ENCODE results near the gene LRP1B. TPM values are rescaled to one million over a fixed set of nuclear protein-coding genes. Genes with fewer than 3 reads are reported as not detected.

LRP1B gene
- polyA plus RNA-seq, 1 of the 3 experiments (the other 2 are of a cell fraction): 0.28 TPM

- Histone ChIP-seq H4K20me1 (ENCODE audit: insufficient read depth) (no peaks in the 10 kb centered on the region), H3K9me3 (no peaks in the 10 kb centered on the region), H3K4me2 (no peak overlapping the region), H3K27ac (ENCODE audit: low read depth in 2 of 2, low read length in 1 of 2) (no peak overlapping the region), H3K4me3 (ENCODE audit: low read depth in 2 of 2, low read length in 1 of 2) (no peak overlapping the region), H3K9ac (no peak overlapping the region), H2AFZ (ENCODE audit: low read depth) (no peak overlapping the region), H3K27me3 (ENCODE audit: insufficient read depth) (no peaks in the 10 kb centered on the region), H3K79me2 (ENCODE audit: insufficient read depth) (no peaks in the 10 kb centered on the region), H3K9me2 (no peaks in the 10 kb centered on the region), H3K4me1 (ENCODE audit: control insufficient read depth in 1 of 2, insufficient read depth in 2 of 2, low read depth in 1 of 2, low read length in 1 of 2) (peaks cover 0 to 6% of the 10 kb centered on the region in 2 experiments; a peak in 2 of 4 replicates), H3K36me3 (replicated peaks in 1 of 2; ENCODE audit: control insufficient read depth in 1 of 2, insufficient read depth in 2 of 2, low read length in 1 of 2) (no peaks in the 10 kb centered on the region), H3F3A (replicated peaks; ENCODE audit: insufficient read depth) (peaks cover 5% of the 10 kb centered on the region)
- TF ChIP-seq RFX5 (IDR thresholded peaks at IDR 0.05; ENCODE audit: low read length) (no peak), NFIC (IDR thresholded peaks at IDR 0.05; ENCODE audit: borderline replicate concordance) (no peak), CHD2 (IDR thresholded peaks at IDR 0.05; ENCODE audit: low read length, partially characterized antibody) (no peak), ZBTB33 (IDR thresholded peaks at IDR 0.05; ENCODE audit: borderline replicate concordance, low read depth) (no peak), USF2 (IDR thresholded peaks at IDR 0.05; ENCODE audit: borderline replicate concordance, low read depth, low read length) (no peak), ELF1 (IDR thresholded peaks at IDR 0.05) (no peak), JUND (IDR thresholded peaks at IDR 0.05) (no peak), FOSL2 (IDR thresholded peaks at IDR 0.05; ENCODE audit: borderline replicate concordance, low read depth) (no peak), EZH2phosphoT487 (IDR thresholded peaks at IDR 0.05; ENCODE audit: borderline replicate concordance, low read depth) (no peak), RXRA (IDR thresholded peaks at IDR 0.05; ENCODE audit: borderline replicate concordance, low read depth) (no peak)
- TF ChIP-seq, protein P1, sequence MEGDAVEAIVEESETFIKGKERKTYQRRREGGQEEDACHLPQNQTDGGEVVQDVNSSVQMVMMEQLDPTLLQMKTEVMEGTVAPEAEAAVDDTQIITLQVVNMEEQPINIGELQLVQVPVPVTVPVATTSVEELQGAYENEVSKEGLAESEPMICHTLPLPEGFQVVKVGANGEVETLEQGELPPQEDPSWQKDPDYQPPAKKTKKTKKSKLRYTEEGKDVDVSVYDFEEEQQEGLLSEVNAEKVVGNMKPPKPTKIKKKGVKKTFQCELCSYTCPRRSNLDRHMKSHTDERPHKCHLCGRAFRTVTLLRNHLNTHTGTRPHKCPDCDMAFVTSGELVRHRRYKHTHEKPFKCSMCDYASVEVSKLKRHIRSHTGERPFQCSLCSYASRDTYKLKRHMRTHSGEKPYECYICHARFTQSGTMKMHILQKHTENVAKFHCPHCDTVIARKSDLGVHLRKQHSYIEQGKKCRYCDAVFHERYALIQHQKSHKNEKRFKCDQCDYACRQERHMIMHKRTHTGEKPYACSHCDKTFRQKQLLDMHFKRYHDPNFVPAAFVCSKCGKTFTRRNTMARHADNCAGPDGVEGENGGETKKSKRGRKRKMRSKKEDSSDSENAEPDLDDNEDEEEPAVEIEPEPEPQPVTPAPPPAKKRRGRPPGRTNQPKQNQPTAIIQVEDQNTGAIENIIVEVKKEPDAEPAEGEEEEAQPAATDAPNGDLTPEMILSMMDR (IDR thresholded peaks at IDR 0.05): no peak
- TF ChIP-seq, protein P2, sequence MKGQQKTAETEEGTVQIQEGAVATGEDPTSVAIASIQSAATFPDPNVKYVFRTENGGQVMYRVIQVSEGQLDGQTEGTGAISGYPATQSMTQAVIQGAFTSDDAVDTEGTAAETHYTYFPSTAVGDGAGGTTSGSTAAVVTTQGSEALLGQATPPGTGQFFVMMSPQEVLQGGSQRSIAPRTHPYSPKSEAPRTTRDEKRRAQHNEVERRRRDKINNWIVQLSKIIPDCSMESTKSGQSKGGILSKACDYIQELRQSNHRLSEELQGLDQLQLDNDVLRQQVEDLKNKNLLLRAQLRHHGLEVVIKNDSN (IDR thresholded peaks at IDR 0.05; ENCODE audit: borderline replicate concordance, low read depth): no peak
- TF ChIP-seq, protein P3, sequence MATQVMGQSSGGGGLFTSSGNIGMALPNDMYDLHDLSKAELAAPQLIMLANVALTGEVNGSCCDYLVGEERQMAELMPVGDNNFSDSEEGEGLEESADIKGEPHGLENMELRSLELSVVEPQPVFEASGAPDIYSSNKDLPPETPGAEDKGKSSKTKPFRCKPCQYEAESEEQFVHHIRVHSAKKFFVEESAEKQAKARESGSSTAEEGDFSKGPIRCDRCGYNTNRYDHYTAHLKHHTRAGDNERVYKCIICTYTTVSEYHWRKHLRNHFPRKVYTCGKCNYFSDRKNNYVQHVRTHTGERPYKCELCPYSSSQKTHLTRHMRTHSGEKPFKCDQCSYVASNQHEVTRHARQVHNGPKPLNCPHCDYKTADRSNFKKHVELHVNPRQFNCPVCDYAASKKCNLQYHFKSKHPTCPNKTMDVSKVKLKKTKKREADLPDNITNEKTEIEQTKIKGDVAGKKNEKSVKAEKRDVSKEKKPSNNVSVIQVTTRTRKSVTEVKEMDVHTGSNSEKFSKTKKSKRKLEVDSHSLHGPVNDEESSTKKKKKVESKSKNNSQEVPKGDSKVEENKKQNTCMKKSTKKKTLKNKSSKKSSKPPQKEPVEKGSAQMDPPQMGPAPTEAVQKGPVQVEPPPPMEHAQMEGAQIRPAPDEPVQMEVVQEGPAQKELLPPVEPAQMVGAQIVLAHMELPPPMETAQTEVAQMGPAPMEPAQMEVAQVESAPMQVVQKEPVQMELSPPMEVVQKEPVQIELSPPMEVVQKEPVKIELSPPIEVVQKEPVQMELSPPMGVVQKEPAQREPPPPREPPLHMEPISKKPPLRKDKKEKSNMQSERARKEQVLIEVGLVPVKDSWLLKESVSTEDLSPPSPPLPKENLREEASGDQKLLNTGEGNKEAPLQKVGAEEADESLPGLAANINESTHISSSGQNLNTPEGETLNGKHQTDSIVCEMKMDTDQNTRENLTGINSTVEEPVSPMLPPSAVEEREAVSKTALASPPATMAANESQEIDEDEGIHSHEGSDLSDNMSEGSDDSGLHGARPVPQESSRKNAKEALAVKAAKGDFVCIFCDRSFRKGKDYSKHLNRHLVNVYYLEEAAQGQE (IDR thresholded peaks at IDR 0.05; ENCODE audit: low read depth, low read length): no peak
- DNase-seq: no peak
- CTCF ChIA-PET: no interaction called here
- 63% methylated on average over 1 of the region's 1 CpG for WGBS (ENCODE audit: low lambda C conversion rate)
- POLR2A ChIA-PET: no interaction called here
Measured at GRCh38 chr2:141560723-141561122, 570.1 kb downstream of the LRP1B start.
